HG03097 (cell line): ENCODE data around the gene ELP5.

Experiments
- ATAC-seq: cut with Tn5 transposase; IDR thresholded peaks from one replicate; pipeline ENCODE4 v1.9.1; 2021; ENCODE audit not compliant: unreplicated experiment, low FRiP score

ELP5 gene

GRCh38 chr17:7251661-7252175 is 297 bp upstream of the ELP5 start, which contains the start of gene CTDNEP1:
Gene CTDNEP1, minus strand, starts transcription at chr17:7251734. Its CDS starts 438 bp downstream, at chr17:7251296.
- ATAC-seq = peak; percentile 84

- no peak for ATAC-seq
These were observed 1.1 kb downstream of the ELP5 start for GRCh38 chr17:7253082-7253481.

GRCh38 chr17:7254511-7254910 is 2.5 kb downstream of the ELP5 start:
- ATAC-seq = no peak

DNA sequence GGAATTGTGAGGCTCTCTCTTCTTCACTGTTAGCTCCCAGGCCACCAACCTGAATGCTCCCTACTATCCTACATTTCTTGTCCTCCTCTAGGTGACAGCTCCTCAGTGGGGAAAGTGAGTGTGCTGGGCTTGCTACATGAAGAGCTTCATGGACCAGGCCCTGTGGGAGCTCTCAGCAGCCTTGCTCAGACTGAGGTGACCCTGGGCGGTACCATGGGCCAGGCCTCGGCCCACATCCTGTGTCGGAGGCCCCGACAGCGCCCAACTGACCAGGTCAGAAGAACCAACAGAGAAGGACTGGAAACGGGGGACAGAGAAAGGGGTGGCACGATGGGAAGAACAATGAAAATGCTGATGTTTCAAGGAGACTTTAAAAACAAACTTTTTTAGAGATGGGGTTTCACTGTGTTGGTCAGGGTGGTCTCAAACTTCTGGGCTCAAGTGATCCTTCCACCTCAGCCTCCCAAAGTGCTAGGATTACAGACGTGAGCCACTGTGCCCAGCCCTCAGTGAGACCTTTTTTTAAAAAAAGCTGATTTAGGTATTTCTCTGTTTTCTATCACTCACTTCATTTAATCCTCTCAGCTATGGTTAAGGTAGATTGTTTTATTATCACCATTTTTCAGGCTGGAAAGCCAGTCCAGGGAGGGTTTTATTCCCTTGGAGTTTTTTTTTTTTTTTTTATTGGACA is 4.9 kb downstream of the ELP5 start:
- no peak for ATAC-seq

DNA sequence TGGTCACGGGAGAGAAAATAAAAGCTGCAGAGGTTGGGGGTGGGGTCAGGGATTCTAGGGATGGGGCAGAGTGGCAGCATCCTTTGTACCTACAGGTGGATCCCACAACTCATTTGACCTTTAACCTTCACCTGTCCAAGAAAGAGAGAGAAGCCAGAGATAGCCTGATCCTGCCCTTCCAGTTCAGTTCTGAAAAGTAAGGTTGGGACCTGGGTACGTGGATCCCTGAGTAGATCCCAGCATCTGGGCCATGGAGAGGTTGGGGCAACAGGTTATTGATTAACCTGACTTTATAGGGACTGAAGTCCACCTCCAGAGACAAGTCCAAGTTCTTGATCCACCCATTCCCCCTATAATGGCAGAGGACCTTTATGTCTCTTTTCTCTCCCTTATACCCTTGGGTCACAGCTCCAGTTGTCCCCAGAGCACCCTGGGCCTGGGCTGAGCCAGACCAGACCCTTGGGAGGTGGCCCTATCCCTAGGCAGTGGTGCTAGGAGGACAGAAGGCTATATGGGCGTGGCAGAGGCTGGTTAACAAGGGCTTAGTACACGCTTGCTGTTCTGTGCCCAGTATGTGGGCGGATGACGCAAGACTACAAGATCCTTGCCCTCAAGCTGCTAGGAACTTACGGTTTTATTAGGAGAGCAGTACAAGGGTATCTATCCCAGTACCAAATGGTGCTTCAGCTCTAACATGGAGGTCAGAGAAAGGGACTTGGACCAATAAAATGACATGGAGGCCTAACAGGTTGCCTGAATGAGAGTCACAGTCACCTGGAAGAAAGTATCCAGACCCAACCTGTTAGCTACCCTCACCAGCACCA is 6.9 kb downstream of the ELP5 start:
- no peak for ATAC-seq

DNA sequence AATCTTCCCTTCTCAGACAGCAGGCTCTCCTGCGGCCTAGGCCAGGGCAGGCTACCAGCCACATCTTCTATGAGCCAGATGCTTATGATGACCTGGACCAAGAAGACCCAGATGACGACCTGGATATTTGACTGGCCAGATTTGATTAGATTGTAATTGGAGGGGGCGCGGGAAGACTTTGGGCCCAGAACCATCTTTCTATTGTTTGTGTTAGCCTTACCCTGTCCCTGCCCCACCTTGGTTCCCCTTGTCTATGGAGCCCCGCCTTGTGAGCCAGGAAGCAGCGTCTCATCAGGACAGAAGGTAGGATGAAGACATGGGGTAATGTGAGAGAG is 7.5 kb downstream of the ELP5 start:
- no peak for ATAC-seq

DNA sequence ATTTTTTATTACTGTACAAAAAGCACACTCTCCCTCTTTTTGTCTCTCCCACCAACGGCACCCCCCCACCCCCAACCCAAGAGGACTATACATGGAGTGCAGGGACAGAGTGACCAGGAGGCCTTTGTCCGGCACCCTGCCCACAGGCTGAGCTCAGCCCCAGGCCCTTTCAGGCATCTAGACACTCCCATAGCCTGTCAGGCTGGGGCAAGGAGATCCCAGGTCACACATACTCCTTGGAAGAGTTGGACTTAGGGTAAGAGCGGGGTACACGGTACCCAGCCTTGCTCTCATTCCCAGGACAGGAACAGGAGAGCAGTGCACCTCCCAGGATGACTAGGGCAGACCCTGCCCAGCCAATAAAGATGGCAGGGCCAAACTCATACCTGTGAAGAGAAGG is 8.1 kb downstream of the ELP5 start:
- ATAC-seq = no peak

GRCh38 chr17:7260651-7261378 is 8.8 kb downstream of the ELP5 start:
- no peak for ATAC-seq

DNA sequence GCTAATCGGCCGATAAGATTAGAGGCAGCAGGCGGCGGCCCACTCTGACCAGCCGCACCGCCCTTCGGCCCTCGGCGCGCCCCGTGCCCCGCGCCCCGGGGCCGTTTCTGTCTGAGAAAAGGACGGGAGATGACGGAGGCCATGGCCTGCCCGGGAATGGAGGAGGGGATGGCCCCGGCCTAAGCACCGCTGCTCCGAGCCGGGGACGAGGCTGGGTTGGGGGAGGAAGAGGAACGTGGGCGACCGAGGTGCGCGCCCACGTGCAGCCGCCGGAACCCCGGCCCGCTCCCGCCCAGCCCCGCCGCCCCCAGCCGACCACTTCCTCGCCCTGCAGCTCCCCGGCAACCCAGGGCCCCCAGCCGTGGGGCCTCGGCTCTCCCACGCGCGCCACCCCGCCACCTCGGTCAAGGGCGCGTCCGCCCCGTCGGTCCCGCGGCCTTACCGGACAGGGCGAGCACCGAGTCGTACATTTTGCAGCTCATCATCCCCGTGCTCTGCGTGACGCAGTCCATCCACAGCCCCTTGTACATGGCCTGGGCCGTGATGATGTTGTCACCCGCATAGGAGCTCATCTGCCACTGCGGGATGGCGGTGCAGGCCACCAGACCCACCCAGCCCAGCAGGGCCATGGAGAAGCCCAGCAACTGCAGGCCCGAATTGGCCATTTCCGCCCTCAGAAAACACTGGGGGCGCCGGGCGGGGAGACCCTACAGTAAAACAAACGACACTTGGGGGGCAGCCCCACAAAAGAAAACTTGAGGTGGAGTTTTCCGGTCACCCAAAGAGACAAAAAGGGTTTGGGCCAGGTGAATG is 9.6 kb downstream of the ELP5 start:
- ATAC-seq = no peak

GRCh38 chr17:7262192-7262934 is 10.3 kb downstream of the ELP5 start, which contains the start of gene CLDN7:
Gene CLDN7, minus strand, starts transcription at chr17:7262478. Its CDS starts 435 bp downstream, at chr17:7262043.
- ATAC-seq = no peak

DNA sequence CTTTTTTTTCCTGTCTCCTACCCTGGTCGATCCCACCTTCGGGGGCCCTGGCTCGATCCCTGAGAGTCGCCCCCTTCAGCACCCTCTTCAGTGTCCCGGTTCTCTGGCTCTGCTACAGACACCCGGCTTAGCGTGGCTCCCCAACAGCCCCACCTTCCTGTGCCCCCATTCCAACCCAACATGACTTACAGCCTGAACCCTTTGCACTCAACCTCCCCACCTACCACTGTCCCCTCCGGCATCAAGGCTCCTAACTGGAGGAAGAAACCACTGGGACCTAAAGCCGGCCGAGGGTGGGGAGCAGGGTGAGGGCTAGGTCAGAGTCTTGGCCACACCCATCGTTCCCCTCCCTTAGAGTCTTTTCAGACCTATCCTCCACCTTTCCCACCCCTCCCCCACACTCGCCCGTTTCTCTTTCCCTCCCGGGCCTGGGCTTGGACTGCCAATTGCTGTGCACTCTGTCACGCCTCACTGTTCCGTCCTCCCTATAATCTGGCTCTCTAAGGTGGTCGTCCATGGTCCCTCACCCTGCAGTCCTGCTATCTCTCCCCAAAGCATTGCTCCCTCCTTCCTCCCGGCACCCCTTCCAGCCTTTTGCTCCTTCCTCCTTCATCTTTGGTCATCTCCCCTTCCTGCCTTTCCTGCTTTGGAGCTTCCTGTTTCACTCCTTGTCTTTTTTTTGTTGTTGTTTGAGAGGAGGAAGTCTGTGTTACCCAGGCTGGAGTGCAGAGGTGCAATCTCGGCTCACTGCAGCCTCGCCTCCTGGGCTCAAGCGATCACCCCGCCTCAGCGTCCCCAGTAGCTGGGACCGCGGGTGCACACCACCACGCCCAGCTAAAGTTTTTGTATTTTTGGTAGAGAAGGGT is 11.2 kb downstream of the ELP5 start:
- no peak for ATAC-seq

DNA sequence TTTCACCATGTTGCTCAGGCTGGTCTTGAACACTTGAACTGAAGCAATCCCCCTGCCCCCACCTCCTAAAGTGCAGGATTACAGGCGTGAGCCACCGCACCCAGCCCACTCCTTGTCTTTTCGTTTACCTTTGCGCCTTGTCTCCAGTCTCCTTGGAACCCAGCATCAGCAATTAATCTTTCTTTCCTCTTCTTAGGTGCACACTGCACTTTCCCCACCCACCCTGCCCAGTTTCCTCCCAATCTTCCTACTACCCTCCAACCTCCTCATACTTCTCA is 11.7 kb downstream of the ELP5 start:
- no peak for ATAC-seq

DNA sequence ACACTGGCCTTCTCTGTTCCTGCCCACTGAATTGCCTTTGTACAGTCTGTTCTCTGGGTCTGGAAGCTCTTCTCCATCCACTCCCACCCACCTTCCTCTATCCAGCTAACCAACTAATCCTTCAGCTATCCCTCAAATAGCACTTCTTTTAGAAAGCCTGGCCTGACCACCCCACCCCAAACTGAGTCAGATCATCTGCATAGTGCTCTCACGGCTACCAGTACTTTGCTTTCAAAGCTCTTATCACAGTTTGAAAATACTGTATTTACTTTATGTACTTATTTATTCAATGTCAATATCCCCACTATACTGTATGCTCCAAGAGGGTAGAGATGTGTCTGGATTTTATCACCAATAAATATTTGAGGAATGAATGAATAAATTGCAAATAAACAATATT is 14.8 kb downstream of the ELP5 start:
- ATAC-seq = no peak

GRCh38 chr17:7279448-7279847 is 27.4 kb downstream of the ELP5 start:
- no peak for ATAC-seq

- ATAC-seq = peak; percentile 51
These were observed 28.6 kb downstream of the ELP5 start for GRCh38 chr17:7280519-7281073.

- no peak for ATAC-seq
These were observed 29.3 kb downstream of the ELP5 start, which contains the start of gene SLC2A4 for GRCh38 chr17:7281074-7281952. Gene SLC2A4, plus strand, starts transcription at chr17:7281718. Its CDS starts 217 bp downstream, at chr17:7281935.

DNA sequence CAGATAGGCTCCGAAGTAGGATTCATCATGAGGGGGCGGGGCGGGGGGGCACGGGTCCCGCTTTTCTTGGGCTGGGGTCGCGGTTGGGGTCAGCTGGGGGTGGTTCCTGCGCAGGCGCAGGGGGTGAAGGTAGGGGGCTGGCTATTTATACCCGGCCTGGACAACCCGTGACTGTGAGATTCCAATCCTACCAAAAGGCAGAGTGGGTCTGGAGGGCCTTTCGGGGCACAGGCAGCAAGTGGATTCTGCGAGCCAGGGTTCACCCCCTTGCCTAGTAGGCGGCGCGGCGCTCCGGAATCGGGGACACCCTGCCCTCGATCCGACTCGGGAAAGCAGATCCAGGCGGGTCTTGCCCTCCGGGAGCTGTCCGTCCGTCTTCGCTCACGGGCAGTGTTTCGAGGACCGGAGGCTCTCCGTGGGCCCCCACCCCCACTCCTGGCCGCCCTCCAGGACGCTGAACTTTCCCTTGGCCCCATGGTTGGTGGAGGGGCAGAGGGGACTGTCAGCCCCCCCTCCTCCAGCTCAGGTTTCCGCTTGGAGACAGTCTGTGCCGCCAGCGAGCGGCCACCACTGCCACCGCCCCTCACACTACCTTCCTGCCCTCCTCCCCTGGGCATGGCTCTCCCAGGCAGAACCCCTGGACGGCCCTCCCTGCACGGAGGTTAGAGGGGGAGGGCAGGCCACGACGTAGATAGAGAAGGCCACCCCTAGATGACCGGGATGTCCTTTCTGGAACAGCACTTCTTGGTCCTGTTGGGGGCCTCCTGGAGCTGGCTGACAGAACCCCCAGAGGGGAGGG is 30.1 kb downstream of the ELP5 start:
- ATAC-seq = no peak
